B cell (primary cell): ENCODE results near the gene ZCCHC13. TPM values are rescaled to one million over a fixed set of nuclear protein-coding genes. Genes with fewer than 3 reads are reported as not detected.

Experiments
- ATAC-seq: fragments of 200-7000 bp; cut with Tn5 transposase; one replicate; pipeline ENCODE4 v1.10.0; 2021; ENCODE audit warnings: low read depth, mild to moderate bottlenecking, moderate number of reproducible peaks, moderate library complexity
- CTCF ChIA-PET: fragments of 350-600 bp; sonication (Branson Sonifier 250); formaldehyde crosslinking; loops from one replicate; lab custom pipeline; 2021; ENCODE audit warnings: antibody characterized with exemption, inconsistent platforms; lab: Charles Lee
- POLR2A ChIA-PET: fragments of 350-600 bp; sonication (Branson Sonifier 250); formaldehyde crosslinking; loops from one replicate; lab custom pipeline; 2021; ENCODE audit warnings: antibody characterized with exemption; lab: Charles Lee
- DNase-seq: peaks from one replicate; pipeline ENCODE4 v3.0.0; 2013
- H2AFZ ChIP-seq: 2 replicates; pipeline ENCODE4 v1.6.1; 2012; ENCODE audit warnings: mild to moderate bottlenecking, low read depth, low read length; ENCODE audit not compliant: insufficient read depth, poor library complexity, severe bottlenecking
- H3K27ac ChIP-seq, 2 donors: 1 replicate in 1 of 2; 2 replicates in 1 of 2; pipeline ENCODE4 v1.5.1; 2012 to 2013; ENCODE audit warnings: low read length in 2 of 2, mild to moderate bottlenecking in 2 of 2, moderate library complexity in 1 of 2
- H3K27me3 ChIP-seq, 4 experiments: fragments of 200-600 bp in 1 of 4; sonication (generic) in 1 of 4; replicated peaks in 1 of 4; 1 replicate in 2 of 4; 2 replicates in 2 of 4; pipeline versions ENCODE4 v1.6.1 to v1.7.0; 2013 to 2016; ENCODE audit warnings: low read length in 3 of 4, mild to moderate bottlenecking in 2 of 4, mixed read lengths in 1 of 4, moderate library complexity in 1 of 4; ENCODE audit not compliant: insufficient read depth in 4 of 4, control insufficient read depth in 3 of 4; ENCODE audit errors: control extremely low read depth in 1 of 4
- H3K36me3 ChIP-seq, 2 experiments: replicated peaks in 1 of 2; 1 replicate in 1 of 2; 2 replicates in 1 of 2; pipeline versions ENCODE4 v1.6.1 to v1.7.1; 2013; ENCODE audit warnings: low read length in 1 of 2; ENCODE audit not compliant: insufficient read depth in 2 of 2, control insufficient read depth in 1 of 2; ENCODE audit errors: control extremely low read depth in 1 of 2, extremely low read depth in 1 of 2
- H3K4me1 ChIP-seq, 2 donors: fragments of 200-600 bp in 1 of 2; sonication (generic) in 1 of 2; 1 replicate in 1 of 2; 2 replicates in 1 of 2; pipeline versions ENCODE4 v1.5.1 to v1.6.1; 2013 to 2017; ENCODE audit warnings: low read length in 2 of 2; ENCODE audit not compliant: control insufficient read depth in 2 of 2, insufficient read depth in 2 of 2
- H3K4me2 ChIP-seq: replicated peaks from 2 replicates; pipeline ENCODE3; 2012; ENCODE audit warnings: mild to moderate bottlenecking, low read depth, low read length; ENCODE audit not compliant: poor library complexity, severe bottlenecking
- H3K4me3 ChIP-seq, 5 experiments: fragments of 200-600 bp in 1 of 5; sonication (generic) in 1 of 5; 1 replicate in 3 of 5; 2 replicates in 2 of 5; pipeline versions ENCODE4 v1.5.1 to v1.7.0; 2011 to 2016; ENCODE audit warnings: low read length in 4 of 5, mild to moderate bottlenecking in 4 of 5, low read depth in 2 of 5, control low read depth in 1 of 5, moderate library complexity in 1 of 5; ENCODE audit not compliant: insufficient read depth in 1 of 5; ENCODE audit errors: control extremely low read depth in 1 of 5, extremely low read depth in 1 of 5
- H3K79me2 ChIP-seq: fragments of 200-600 bp; sonication (generic); one replicate; pipeline ENCODE4 v1.6.0; 2016; ENCODE audit warnings: low read length; ENCODE audit not compliant: control insufficient read depth, insufficient read depth
- H3K9ac ChIP-seq: fragments of 200-600 bp; sonication (generic); 2 replicates; pipeline ENCODE4 v1.6.1; 2017; ENCODE audit warnings: mild to moderate bottlenecking, low read length, moderate library complexity
- H3K9me3 ChIP-seq, 3 donors: one replicate each; pipeline versions ENCODE4 v1.6.1 to v1.7.1; 2013; ENCODE audit warnings: low read length in 2 of 3; ENCODE audit not compliant: control insufficient read depth in 2 of 3, insufficient read depth in 1 of 3; ENCODE audit errors: control extremely low read depth in 1 of 3
- H4K20me1 ChIP-seq: 2 replicates; pipeline ENCODE4 v1.6.0; 2012; ENCODE audit warnings: mild to moderate bottlenecking, low read length; ENCODE audit not compliant: insufficient read depth, control insufficient read depth, poor library complexity, severe bottlenecking
- H3K27ac Mint-ChIP-seq: one replicate; pipeline ENCODE4 v1.8.0; 2021; ENCODE audit warnings: mixed read lengths
- H3K27me3 Mint-ChIP-seq: one replicate; pipeline ENCODE4 v1.8.0; 2021; ENCODE audit warnings: mixed read lengths
- H3K4me1 Mint-ChIP-seq: one replicate; pipeline ENCODE4 v1.8.0; 2021; ENCODE audit warnings: mixed read lengths
- H3K4me3 Mint-ChIP-seq: one replicate; pipeline ENCODE4 v1.8.0; 2021; ENCODE audit warnings: mixed read lengths
- H3K9me3 Mint-ChIP-seq: one replicate; pipeline ENCODE4 v1.8.0; 2022; ENCODE audit warnings: mixed read lengths; ENCODE audit not compliant: insufficient read depth
- CTCF ChIP-seq: fragments of 200-600 bp; IDR thresholded peaks from one replicate; pipeline ENCODE4 v1.8.0; 2022; ENCODE audit warnings: antibody characterized with exemption, mild to moderate bottlenecking
- EZH2 ChIP-seq: IDR thresholded peaks from 2 replicates; pipeline ENCODE4 v1.6.1; 2012; ENCODE audit warnings: borderline replicate concordance, low read depth, mild to moderate bottlenecking, moderate library complexity, low read length; ENCODE audit not compliant: insufficient read depth, poor library complexity, severe bottlenecking
- WGBS: methylation state at CpG from one replicate; pipeline ENCODE4 v1.1.5; 2013; ENCODE audit warnings: missing lambda C conversion rate; ENCODE audit not compliant: insufficient coverage; 5-methylcytosine and 5-hydroxymethylcytosine counted together
- intact Hi-C: fragments of 100-400 bp; cut with micrococcal nuclease; formaldehyde crosslinking; loops from one replicate; pipeline ENCODE4 v1.10.0; 2022
- polyA plus RNA-seq: library from polyadenylated mRNA; depleted of rRNA; stranded (reverse); fragments of >200 nt; gene quantifications from 2 replicates; pipeline ENCODE4 v1.2.3, GENCODE V29; 2012
- total RNA-seq, 2 donors: library from RNA; stranded (reverse); fragments of 120-200 nt in 1 of 2; gene quantifications; 1 replicate in 1 of 2; 2 replicates in 1 of 2; pipeline versions ENCODE4 v1.2.3 to v1.2.4, GENCODE V29; 2013 to 2022

ZCCHC13 gene
- total and polyA plus RNA-seq, 2 donors (not counting 1 experiment from before 2014, with no cell fraction given), result not detected

- Histone ChIP-seq H3K4me1 (peaks cover 3 to 6% of the 10 kb centered on the region in 2 donors), H3K79me2 (peaks cover 46% of the 10 kb centered on the region), H3K27ac (peak overlapping the region; percentile 77 to 81), H3K27me3 (no peaks in the 10 kb centered on the region), H4K20me1 (no peaks in the 10 kb centered on the region), H3K9ac (peak overlapping the region; percentile 75), H3K4me2 (peak overlapping the region; percentile 93), H3K36me3 (peaks cover 0 to 2% of the 10 kb centered on the region in 2 experiments), H3K9me3 (no peaks in the 10 kb centered on the region), H3K4me3 (peak overlapping the region; percentile 78 to 87 (median 80)), H2AFZ (peak overlapping the region; percentile 87)
- Mint-ChIP-seq H3K4me1 (peaks cover 18% of the 10 kb centered on the region), H3K27ac (peak overlapping the region; percentile 98), H3K4me3 (peak overlapping the region; percentile 99), H3K9me3 (no peaks in the 10 kb centered on the region), H3K27me3 (no peaks in the 10 kb centered on the region)
- ATAC-seq, result peak; percentile 88
- POLR2A ChIA-PET, result interaction anchor here (0.6 to 1.2 kb wide), 2 partner anchors 322 to 1979 kb away, joined by 3 to 5 read pairs; partner anchors contain the start of gene RLIM
- no peak for TF ChIP-seq CTCF
- TF ChIP-seq EZH2, result no peak
- intact Hi-C loops, result loop anchor here (1.0 to 10.0 kb wide), 4 partner anchors 259 to 727 kb away; partner anchors contain the start of genes CHIC1 and RLIM
- CTCF ChIA-PET, result interaction anchor here (1.4 kb wide), 1 partner anchor 51 kb away, joined by 5 read pairs; no protein-coding TSS in a partner anchor
- peak; percentile 92 for DNase-seq
- WGBS, result 2% methylated on average over 27 of the region's 42 CpGs
Measured at GRCh38 chrX:74291964-74292807, 11.8 kb upstream of the ZCCHC13 start.

GRCh38 chrX:74292808-74293123 lies 11.2 kb upstream of the ZCCHC13 start:
- no peaks in the 10 kb centered on the region for H3K27me3 Mint-ChIP-seq
- Histone ChIP-seq H3K27me3 (no peaks in the 10 kb centered on the region), H3K4me2 (peak overlapping the region; percentile 93), H3K4me3 (peak overlapping the region; percentile 78 to 87 (median 80)), H3K36me3 (peaks cover 0 to 2% of the 10 kb centered on the region in 2 experiments), H2AFZ (peak overlapping the region; percentile 87), H3K9me3 (no peaks in the 10 kb centered on the region), H3K79me2 (peaks cover 44% of the 10 kb centered on the region), H3K4me1 (peaks cover 3 to 6% of the 10 kb centered on the region in 2 donors), H3K27ac (peak overlapping the region in 1 of 2 donors; percentile 81), H4K20me1 (no peaks in the 10 kb centered on the region), H3K9ac (peak overlapping the region; percentile 75)
- CTCF ChIA-PET, result no interaction called here
- TF ChIP-seq EZH2, result no peak
- TF ChIP-seq CTCF, result no peak
- DNase-seq, result no peak
- no peaks in the 10 kb centered on the region for H3K9me3 Mint-ChIP-seq
- intact Hi-C loops, result loop anchor here (1.0 to 10.0 kb wide), 4 partner anchors 258 to 728 kb away; partner anchors contain the start of genes CHIC1 and RLIM
- H3K4me3 Mint-ChIP-seq, result peak overlapping the region; percentile 99
- peak overlapping the region; percentile 98 for H3K27ac Mint-ChIP-seq
- POLR2A ChIA-PET, result interaction anchor here (0.6 to 1.2 kb wide), 2 partner anchors 321 to 1980 kb away, joined by 3 to 5 read pairs; partner anchors contain the start of gene RLIM
- 0% methylated on average over 2 of the region's 9 CpGs for WGBS
- H3K4me1 Mint-ChIP-seq, result peaks cover 16% of the 10 kb centered on the region
- no peak for ATAC-seq
